Ovary (tissue), 9 donors: Measurements from ENCODE around the gene ANKRD33. TPM values are rescaled to one million over a fixed set of nuclear protein-coding genes. Genes with fewer than 3 reads are reported as not detected.

Experiments
- DNase-seq, 5 donors: peaks; one replicate each; pipeline ENCODE4 v3.0.0-alpha.2; 2019 to 2020
- H3K27ac ChIP-seq, 2 donors: fragments of 200-600 bp; one replicate each; pipeline versions ENCODE4 v1.5.1 to v1.8.0; 2019 to 2022
- H3K27me3 ChIP-seq: fragments of 200-600 bp; one replicate; pipeline ENCODE4 v1.8.0; 2022
- H3K36me3 ChIP-seq: fragments of 200-600 bp; sonication (generic); one replicate; pipeline ENCODE4 v1.5.1; 2019
- H3K4me1 ChIP-seq: one replicate; pipeline ENCODE4 v1.8.1; 2013; ENCODE audit warnings: mild to moderate bottlenecking, moderate library complexity; ENCODE audit not compliant: insufficient read depth
- H3K4me3 ChIP-seq: fragments of 200-600 bp; sonication (generic); one replicate; pipeline ENCODE4 v1.5.1; 2017
- H3K9me3 ChIP-seq, 2 donors: fragments of 200-600 bp in 1 of 2; sonication (generic) in 1 of 2; one replicate each; pipeline versions ENCODE4 v1.5.1 to v1.8.1; 2013 to 2019; ENCODE audit warnings: mild to moderate bottlenecking in 1 of 2, moderate library complexity in 1 of 2
- CTCF ChIP-seq, 3 donors: fragments of 450-650 bp in 2 of 3; fragments of 200-600 bp in 1 of 3; IDR thresholded peaks; one replicate each; pipeline versions ENCODE4 v1.5.1 to v1.8.0; 2016 to 2022; ENCODE audit warnings: antibody characterized with exemption in 3 of 3, mild to moderate bottlenecking in 1 of 3
- EP300 ChIP-seq: sonication (generic); formaldehyde crosslinking; IDR thresholded peaks from one replicate; pipeline ENCODE4 v1.6.1; 2017; ENCODE audit warnings: antibody characterized with exemption
- POLR2A ChIP-seq: fragments of 450-650 bp; IDR thresholded peaks from one replicate; pipeline ENCODE4 v1.6.1; 2017; ENCODE audit warnings: antibody characterized with exemption, mild to moderate bottlenecking, moderate library complexity
- WGBS, 3 donors: extraction: QIAGEN DNeasy Blood & Tissue Kit in 1 of 3; methylation state at CpG; one replicate each; pipeline versions ENCODE4 v1.1.5 to v1.1.7; 2013 to 2017; 5-methylcytosine and 5-hydroxymethylcytosine counted together
- intact Hi-C, 4 donors: fragments of 100-400 bp; cut with DNase I; formaldehyde crosslinking; loops; one replicate each; pipeline versions ENCODE4 v1.11.0 to v1.15.1; 2022 to 2023
- polyA plus RNA-seq, 2 donors: library from polyadenylated mRNA; stranded (reverse); fragments of 200-250 nt in 1 of 2; fragments of 350-450 nt in 1 of 2; fragmentation: Illumina TruSeq in 1 of 2; extraction: RNeasy Lipid Tissue Mini Kit (QIAGEN cat#74804) in 1 of 2; gene quantifications; one replicate each; pipeline ENCODE4 v1.2.3, GENCODE V29; 2013 to 2014
- total RNA-seq, 7 donors: library from RNA; depleted of rRNA in 2 of 7; stranded (reverse); fragments of >200 nt in 2 of 7; fragmentation: NEBNext Ultra II Directional in 3 of 7; extraction: Animal tissue kit (Norgen Biotek cat#: 25700) in 3 of 7; gene quantifications; one replicate each; pipeline versions ENCODE4 v1.1.0 to v1.2.4, GENCODE V29; 2016 to 2023
- donor health status: DM: no; HTN: no; CAD: no; lungs with moderate emphysema.
- donor health status: DM: no; HTN: no; CAD: no.
- donor health status: Bipolar disorder and iron deficiency.
- donor health status: DM: yes; HTN: yes; CAD: no.
- donor health status: DM: no; HTN: no; CAD: no.
- donor health status: DM: yes; HTN: yes; CAD: no.

The ANKRD33 gene
- total and polyA plus RNA-seq, 9 donors: not detected

- TF ChIP-seq EP300 (no peak), CTCF (IDR thresholded peaks at IDR 0.05) (no peak), POLR2A (no peak)
- H3K36me3 ChIP-seq: no peaks in the 10 kb centered on the region
- H3K4me3 ChIP-seq: no peak overlapping the region
- intact Hi-C loops: no loop called here
- H3K4me1 ChIP-seq: peaks cover 10% of the 10 kb centered on the region
- whole genome bisulfite sequencing, 3 donors: 53 to 65% (median 55%) methylated on average over 14 to 16 of the region's 16 CpGs
- no peaks in the 10 kb centered on the region for H3K9me3 ChIP-seq
- H3K27me3 ChIP-seq: no peaks in the 10 kb centered on the region
- no peak overlapping the region for H3K27ac ChIP-seq
- no peak for DNase-seq
Measured at GRCh38 chr12:51922762-51923505, 35.0 kb downstream of the ANKRD33 start.

GRCh38 chr12:51923506-51924365 lies 35.8 kb downstream of the ANKRD33 start:
- WGBS, 3 donors: 23 to 30% (median 27%) methylated on average over 30 to 31 of the region's 31 CpGs
- H3K9me3 ChIP-seq: no peaks in the 10 kb centered on the region
- no peak overlapping the region for H3K4me3 ChIP-seq
- peaks cover 10% of the 10 kb centered on the region for H3K4me1 ChIP-seq
- no peak for TF ChIP-seq EP300
- TF ChIP-seq CTCF (IDR thresholded peaks at IDR 0.05): peak in 2 of 3 donors; percentile 41 to 45
- no peaks in the 10 kb centered on the region for H3K27me3 ChIP-seq
- H3K36me3 ChIP-seq: no peaks in the 10 kb centered on the region
- H3K27ac ChIP-seq: no peak overlapping the region
- peak in 3 of 5 donors; percentile 38 to 60 (median 46) for DNase-seq
- intact Hi-C loops: no loop called here

GRCh38 chr12:51924551-51925319 lies 36.8 kb downstream of the ANKRD33 start:
- peak in 2 of 5 donors; percentile 5 to 12 for DNase-seq
- no peaks in the 10 kb centered on the region for H3K27me3 ChIP-seq
- H3K36me3 ChIP-seq: no peaks in the 10 kb centered on the region
- H3K4me3 ChIP-seq: no peak overlapping the region
- H3K9me3 ChIP-seq: no peaks in the 10 kb centered on the region
- TF ChIP-seq CTCF (IDR thresholded peaks at IDR 0.05): no peak
- H3K4me1 ChIP-seq: peaks cover 10% of the 10 kb centered on the region
- H3K27ac ChIP-seq: no peak overlapping the region
- WGBS, 3 donors: 89 to 91% (median 90%) methylated on average over 5 of the region's 5 CpGs
- intact Hi-C loops: no loop called here

- no peak for TF ChIP-seq POLR2A
- no peak for TF ChIP-seq CTCF (IDR thresholded peaks at IDR 0.05)
- TF ChIP-seq EP300: no peak
- intact Hi-C loops: no loop called here
- 87 to 92% (median 88%) methylated on average over 3 of the region's 3 CpGs for WGBS, 3 donors
- no peaks in the 10 kb centered on the region for H3K27me3 ChIP-seq
- DNase-seq: no peak
- H3K36me3 ChIP-seq: no peaks in the 10 kb centered on the region
- no peak overlapping the region for H3K27ac ChIP-seq
- H3K4me3 ChIP-seq: no peak overlapping the region
- no peaks in the 10 kb centered on the region for H3K9me3 ChIP-seq
- peaks cover 10% of the 10 kb centered on the region for H3K4me1 ChIP-seq
Measured at GRCh38 chr12:51925346-51926063, 37.6 kb downstream of the ANKRD33 start.
